ENCODE measurements around the gene DPP6.

DPP6 gene

DNA sequence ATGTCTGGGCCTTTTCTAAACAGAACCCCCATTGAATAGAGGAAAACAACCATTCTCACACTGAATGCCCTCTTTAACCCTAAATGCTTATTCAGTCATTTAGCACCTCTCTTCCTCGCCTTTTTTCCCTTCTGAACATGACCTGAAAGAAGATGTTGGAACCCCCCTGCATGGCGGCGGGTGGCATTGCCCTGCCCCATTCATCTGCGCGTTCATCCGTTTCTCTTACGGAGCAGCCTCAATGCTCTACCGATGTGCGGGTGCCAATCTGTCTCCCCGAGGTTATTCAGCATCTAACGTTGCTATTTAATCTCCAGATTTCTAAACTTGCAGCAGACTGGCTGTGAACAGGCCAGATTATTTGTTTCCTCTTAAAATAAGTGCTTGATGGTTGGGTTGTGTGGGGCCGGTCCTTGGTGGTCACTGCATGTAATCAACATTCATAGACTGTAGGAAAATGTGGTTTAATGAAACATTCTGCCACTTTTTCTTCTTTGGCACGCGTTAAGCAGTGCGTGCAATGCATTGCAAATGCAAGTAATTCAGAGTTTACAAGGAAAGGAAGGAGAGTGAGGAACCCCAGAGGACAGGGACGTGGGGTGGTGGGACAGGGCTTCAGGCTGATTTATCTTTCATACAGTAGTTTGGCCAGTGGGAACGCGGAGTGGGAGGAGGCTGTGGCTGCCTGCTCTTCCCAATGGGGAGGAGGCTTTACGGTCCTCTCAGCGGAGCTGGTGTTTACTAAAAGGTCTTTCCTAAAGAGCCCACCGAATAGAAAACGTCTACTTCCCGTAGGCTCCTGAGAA is 286.7 kb downstream of the DPP6 start:
- no peak overlapping the region for H3K4me3 ChIP-seq (replicated peaks; ENCODE audit: low read depth, low read length)

DNA sequence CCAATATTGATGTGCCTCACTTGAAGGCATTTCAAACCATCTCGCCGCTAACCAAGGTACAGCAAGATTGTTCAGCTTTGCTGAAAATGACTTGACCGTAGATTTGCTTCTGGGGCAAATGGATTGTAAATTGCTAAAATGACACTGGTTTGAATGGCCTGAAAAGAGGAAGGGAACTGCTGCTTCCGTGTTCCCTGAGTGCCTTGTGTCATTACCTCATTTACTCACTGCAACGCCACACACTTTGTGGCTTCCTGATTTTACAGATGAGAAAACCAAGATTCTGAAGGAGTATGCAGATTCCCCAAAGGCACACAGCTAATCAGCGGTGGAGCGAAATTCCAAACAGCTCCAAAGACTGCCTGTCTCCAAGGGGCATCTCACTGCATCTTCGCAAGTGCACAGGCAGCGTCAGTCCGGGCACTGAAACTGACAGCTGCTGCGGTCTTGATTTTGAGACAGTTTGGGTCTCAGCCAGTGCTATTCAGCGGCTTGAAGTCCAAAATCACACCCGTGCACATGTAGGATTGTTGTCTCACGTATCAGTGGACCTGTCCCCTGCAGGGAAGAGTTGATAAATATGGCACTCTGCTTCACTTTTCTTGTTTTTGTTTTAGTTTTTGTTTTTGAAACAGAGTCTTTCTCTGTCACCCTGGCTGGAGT is 290.9 kb downstream of the DPP6 start:
- H3K4me3 ChIP-seq (replicated peaks; ENCODE audit: low read depth, low read length), result no peak overlapping the region
- TF ChIP-seq, protein P1, sequence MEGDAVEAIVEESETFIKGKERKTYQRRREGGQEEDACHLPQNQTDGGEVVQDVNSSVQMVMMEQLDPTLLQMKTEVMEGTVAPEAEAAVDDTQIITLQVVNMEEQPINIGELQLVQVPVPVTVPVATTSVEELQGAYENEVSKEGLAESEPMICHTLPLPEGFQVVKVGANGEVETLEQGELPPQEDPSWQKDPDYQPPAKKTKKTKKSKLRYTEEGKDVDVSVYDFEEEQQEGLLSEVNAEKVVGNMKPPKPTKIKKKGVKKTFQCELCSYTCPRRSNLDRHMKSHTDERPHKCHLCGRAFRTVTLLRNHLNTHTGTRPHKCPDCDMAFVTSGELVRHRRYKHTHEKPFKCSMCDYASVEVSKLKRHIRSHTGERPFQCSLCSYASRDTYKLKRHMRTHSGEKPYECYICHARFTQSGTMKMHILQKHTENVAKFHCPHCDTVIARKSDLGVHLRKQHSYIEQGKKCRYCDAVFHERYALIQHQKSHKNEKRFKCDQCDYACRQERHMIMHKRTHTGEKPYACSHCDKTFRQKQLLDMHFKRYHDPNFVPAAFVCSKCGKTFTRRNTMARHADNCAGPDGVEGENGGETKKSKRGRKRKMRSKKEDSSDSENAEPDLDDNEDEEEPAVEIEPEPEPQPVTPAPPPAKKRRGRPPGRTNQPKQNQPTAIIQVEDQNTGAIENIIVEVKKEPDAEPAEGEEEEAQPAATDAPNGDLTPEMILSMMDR (IDR thresholded peaks at IDR 0.05; ENCODE audit: low read depth, low read length, missing control alignments), result no peak
- no peak for DNase-seq (ENCODE audit: extremely low read depth, low read depth)

More for the DNA sequence above, 286.7 kb downstream of the DPP6 start:
- DNase-seq (ENCODE audit: extremely low read depth, low read depth), result no peak
- TF ChIP-seq, protein P1 (IDR thresholded peaks at IDR 0.05; ENCODE audit: low read depth, low read length, missing control alignments), result no peak

DNA sequence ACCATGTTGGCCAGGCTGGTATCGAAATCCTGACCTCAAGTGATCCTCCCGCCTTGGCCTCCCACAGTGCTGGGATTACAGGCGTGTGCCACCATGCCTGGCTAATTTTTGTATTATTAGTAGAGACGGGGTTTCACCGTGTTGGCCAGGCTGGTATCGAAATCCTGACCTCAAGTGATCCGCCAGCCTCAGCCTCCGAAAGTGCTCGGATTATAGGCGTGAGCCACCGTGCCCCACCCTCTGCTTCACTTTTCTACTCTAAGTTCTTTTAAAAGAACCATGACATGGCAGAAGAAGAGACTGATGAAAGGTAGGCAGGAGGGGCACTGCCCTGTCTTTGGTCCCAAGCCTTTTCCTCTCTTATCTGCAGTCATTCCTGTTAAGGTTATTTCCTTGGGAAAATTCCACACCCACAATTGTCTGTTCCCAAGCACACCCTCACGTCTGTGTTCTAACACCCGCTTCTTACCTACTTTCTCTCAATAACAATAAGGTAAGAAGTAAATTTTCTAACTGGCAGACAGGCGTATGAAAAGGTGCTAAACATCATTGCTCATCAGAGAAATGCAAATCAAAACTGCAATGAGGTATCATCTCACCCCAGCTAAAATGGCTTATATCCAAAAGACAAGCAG is 291.7 kb downstream of the DPP6 start:
- TF ChIP-seq, protein P1 (IDR thresholded peaks at IDR 0.05; ENCODE audit: low read depth, low read length, missing control alignments), result no peak
- H3K4me3 ChIP-seq (replicated peaks; ENCODE audit: low read depth, low read length), result no peak overlapping the region
- no peak for DNase-seq (ENCODE audit: extremely low read depth, low read depth)

DNA sequence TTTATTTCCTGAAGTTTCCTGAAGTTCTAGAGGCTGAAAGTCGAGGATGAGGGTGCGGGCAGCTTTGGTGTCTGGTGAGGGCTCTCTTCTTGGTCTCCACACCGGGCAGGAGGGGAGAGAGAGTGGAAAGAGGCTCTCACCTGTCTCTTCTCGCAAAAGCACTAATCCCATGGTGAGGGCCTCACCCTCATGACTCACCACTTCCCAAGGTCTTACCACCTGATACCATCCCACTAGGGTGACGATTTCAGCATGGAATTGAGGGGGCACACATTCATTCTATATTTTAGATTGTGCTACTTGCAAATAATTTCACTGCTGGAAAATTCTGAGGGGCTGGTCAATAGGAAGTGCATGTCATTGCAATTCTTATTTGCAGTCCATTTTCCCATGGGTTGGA is 292.9 kb downstream of the DPP6 start:
- TF ChIP-seq, protein P1 (IDR thresholded peaks at IDR 0.05; ENCODE audit: low read depth, low read length, missing control alignments), result no peak

DNA sequence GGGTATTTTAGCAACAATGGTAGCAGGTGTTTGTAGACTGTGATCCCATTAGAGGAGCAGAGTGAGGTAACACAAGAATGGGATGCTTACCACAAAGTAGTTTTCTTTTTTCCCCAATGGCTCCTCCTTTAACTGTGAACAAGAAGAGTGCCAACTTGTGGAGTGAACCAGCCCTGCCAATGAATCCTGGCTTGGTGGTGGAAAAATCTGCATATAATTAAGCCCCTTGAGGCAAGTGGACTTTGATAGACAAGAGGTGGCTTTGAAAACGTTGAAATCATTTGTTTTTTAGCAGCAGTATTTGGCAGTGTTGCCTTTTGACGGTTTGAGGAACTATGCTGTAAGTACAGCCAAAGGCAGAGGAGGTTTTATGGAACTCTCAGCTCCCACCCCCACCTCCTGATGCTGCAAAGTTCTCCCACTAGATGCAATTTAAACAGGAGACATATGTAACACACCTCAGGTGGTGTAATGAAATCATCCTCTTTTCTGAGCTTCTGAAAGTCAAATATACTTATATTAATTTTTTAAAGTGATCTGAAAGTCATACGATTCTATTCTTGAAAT is 295.6 kb downstream of the DPP6 start:
- TF ChIP-seq, protein P1 (IDR thresholded peaks at IDR 0.05; ENCODE audit: low read depth, low read length, missing control alignments), result no peak
- no peak for DNase-seq (ENCODE audit: extremely low read depth, low read depth)
- H3K4me3 ChIP-seq (replicated peaks; ENCODE audit: low read depth, low read length), result no peak overlapping the region

More for the DNA sequence above, 292.9 kb downstream of the DPP6 start:
- DNase-seq (ENCODE audit: extremely low read depth, low read depth), result no peak
- no peak overlapping the region for H3K4me3 ChIP-seq (replicated peaks; ENCODE audit: low read depth, low read length)

DNA sequence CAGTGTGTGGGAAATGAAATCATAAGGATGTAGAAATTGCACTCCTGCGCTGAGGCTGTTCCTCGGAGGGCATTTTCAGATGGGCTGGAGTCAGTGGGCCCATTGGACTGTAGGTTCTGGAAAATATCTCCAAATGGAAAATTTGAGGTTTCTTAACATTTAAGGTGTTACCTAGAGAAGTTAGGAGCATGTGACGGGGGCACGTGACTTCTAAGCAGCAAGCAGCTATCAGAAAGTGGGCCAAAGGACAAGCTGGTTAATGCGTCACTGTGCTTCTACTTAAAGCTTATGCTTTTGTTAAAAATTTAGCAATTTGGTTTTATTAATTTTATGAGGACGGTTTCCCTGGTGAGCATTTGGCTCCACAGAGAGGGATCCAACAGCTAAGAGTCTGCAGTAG is 298.7 kb downstream of the DPP6 start:
- no peak overlapping the region for H3K4me3 ChIP-seq (replicated peaks; ENCODE audit: low read depth, low read length)
- TF ChIP-seq, protein P1 (IDR thresholded peaks at IDR 0.05; ENCODE audit: low read depth, low read length, missing control alignments), result no peak
- DNase-seq (ENCODE audit: extremely low read depth, low read depth), result no peak
